ENCODE results near the gene GPC5. TPM values are rescaled to one million over a fixed set of nuclear protein-coding genes. Genes with fewer than 3 reads are reported as not detected.

Gene GPC5
- total and polyA plus RNA-seq, 9 of the 15 experiments (the other 6 are each of a cell fraction or from before 2014, with no cell fraction given): 0.18 to 0.27 TPM; not detected in 7

- Histone ChIP-seq H3K4me2 (ENCODE audit: insufficient read depth, low read length) (no peak overlapping the region), H3K9me3 (replicated peaks; ENCODE audit: control insufficient read depth, insufficient read depth, low read depth, low read length) (no peaks in the 10 kb centered on the region), H3K4me1 (replicated peaks in 1 of 2; ENCODE audit: control insufficient read depth in 2 of 2, insufficient read depth in 2 of 2, low read length in 2 of 2) (no peaks in the 10 kb centered on the region), H2AFZ (ENCODE audit: low read depth, low read length) (no peak overlapping the region), H3K27me3 (ENCODE audit: control insufficient read depth in 2 of 2, insufficient read depth in 2 of 2, low read length in 2 of 2) (no peaks in the 10 kb centered on the region), H3K4me3 (no peak overlapping the region), H4K20me1 (replicated peaks; ENCODE audit: control insufficient read depth, insufficient read depth, low read length) (no peaks in the 10 kb centered on the region), H3K9ac (ENCODE audit: insufficient read depth in 1 of 2, low read depth in 2 of 2, low read length in 2 of 2) (no peak overlapping the region), H3K27ac (ENCODE audit: extremely low read depth, low read depth, low read length) (no peak overlapping the region), H3K36me3 (ENCODE audit: control insufficient read depth, insufficient read depth, low read length) (no peaks in the 10 kb centered on the region), H3K79me2 (ENCODE audit: control insufficient read depth, insufficient read depth, low read length) (no peaks in the 10 kb centered on the region), H3K9me1 (ENCODE audit: control insufficient read depth, insufficient read depth, low read length) (no peaks in the 10 kb centered on the region)
- DNase-seq (ENCODE audit: extremely low read depth in 1 of 4, low spot score in 3 of 4) (no peak), FAIRE-seq (no peak), ATAC-seq (no peak)
- in situ Hi-C loops (cut with MboI) (no loop called here), intact Hi-C loops (cut with micrococcal nuclease) (no loop called here)
- WGBS (ENCODE audit: insufficient coverage, low coverage, missing lambda C conversion rate): 0% methylated on average over 3 of the region's 3 CpGs
- POLR2A ChIA-PET: no interaction called here
- BruUV-seq (replicated peaks): no TSS peak
- CTCF ChIA-PET (ENCODE audit: low intra/inter-chr PET ratio): no interaction called here
- no peak for TF ChIP-seq STAT6 (CRISPR knock-in tag; IDR thresholded peaks at IDR 0.05)
- no peak for TF ChIP-seq SMARCA4 (IDR thresholded peaks at IDR 0.05)
- no peak for TF ChIP-seq POLR2G (IDR thresholded peaks at IDR 0.05; ENCODE audit: low read depth, low read length)
- TF ChIP-seq ZZZ3 (IDR thresholded peaks at IDR 0.05): no peak
- TF ChIP-seq ZBTB1 (CRISPR knock-in tag; IDR thresholded peaks at IDR 0.05; ENCODE audit: borderline replicate concordance, low read depth): no peak
- TF ChIP-seq FOS (IDR thresholded peaks at IDR 0.05; ENCODE audit: extremely low read depth, insufficient read length): no peak
- TF ChIP-seq RFX1 (IDR thresholded peaks at IDR 0.05): no peak
- no peak for TF ChIP-seq ZNF174 (CRISPR knock-in tag; IDR thresholded peaks at IDR 0.05)
- no peak for TF ChIP-seq MXI1 (IDR thresholded peaks at IDR 0.05; ENCODE audit: low read depth, low read length)
- TF ChIP-seq JUND (IDR thresholded peaks at IDR 0.05; ENCODE audit: borderline replicate concordance, low read depth, low read length): no peak
- TF ChIP-seq JUND (tag; IDR thresholded peaks at IDR 0.05; ENCODE audit: borderline replicate concordance, low read depth, low read length): no peak
- no peak for TF ChIP-seq ZNF668 (CRISPR knock-in tag; IDR thresholded peaks at IDR 0.05)
- TF ChIP-seq ATF2 (CRISPR knock-in tag; IDR thresholded peaks at IDR 0.05): no peak
- no peak for TF ChIP-seq ZNF764 (CRISPR knock-in tag; IDR thresholded peaks at IDR 0.05; ENCODE audit: low read depth)
- TF ChIP-seq CCAR2 (IDR thresholded peaks at IDR 0.05; ENCODE audit: low read depth, low read length): no peak
- no peak for TF ChIP-seq CSDE1 (IDR thresholded peaks at IDR 0.05)
- TF ChIP-seq ZEB2 (IDR thresholded peaks at IDR 0.05): no peak
- no peak for TF ChIP-seq ZNF77 (CRISPR knock-in tag; IDR thresholded peaks at IDR 0.05)
- TF ChIP-seq NFYB (IDR thresholded peaks at IDR 0.05; ENCODE audit: extremely low read depth, insufficient read length): no peak
These were observed 1408.9 kb downstream of the GPC5 start for GRCh38 chr13:92807353-92807752.
